HCT116 (cell line): ENCODE data around the gene ALK. TPM values are rescaled to one million over a fixed set of nuclear protein-coding genes. Genes with fewer than 3 reads are reported as not detected.

Experiments
- ATAC-seq: fragments of 200-7000 bp; cut with Tn5 transposase; 2 replicates; pipeline ENCODE4 v1.9.1; 2020; ENCODE audit warnings: mild to moderate bottlenecking, moderate library complexity
- BruUV-seq: library from RNA; stranded (reverse); fragments of 400-500 nt; replicated peaks from 2 replicates; lab custom pipeline; 2021; lab: Mats Ljungman, UMichigan
- CTCF ChIA-PET: fragments of 300-600 bp; sonication (Branson Sonifier 250); formaldehyde crosslinking; loops from one replicate; lab custom pipeline; 2021; ENCODE audit warnings: antibody characterized with exemption; lab: Charles Lee
- POLR2A ChIA-PET: fragments of 300-600, 350-600 bp; sonication (Branson Sonifier 250); formaldehyde crosslinking; loops from one replicate; lab custom pipeline; 2021; ENCODE audit warnings: antibody characterized with exemption; lab: Charles Lee
- RAD21 ChIA-PET, 2 experiments: fragments of 300-600 bp; sonication (Branson Sonifier 250); formaldehyde crosslinking; loops; one replicate each; lab custom pipeline; 2023; ENCODE audit warnings: low total read pairs in 2 of 2; ENCODE audit not compliant: uncharacterized antibody in 2 of 2, unreplicated experiment in 2 of 2, low non-redundant PET in 1 of 2; lab: Charles Lee
- DNase-seq: peaks from one replicate; pipeline ENCODE4 v3.0.0-alpha.2; 2010; ENCODE audit warnings: low read depth, low spot score
- H2AFZ ChIP-seq: fragments of 200-600 bp; shearing (Covaris generic), sonication (generic); 2 replicates; pipeline ENCODE4 v1.6.1; 2017; ENCODE audit warnings: low read depth, mixed run types, mixed read lengths, antibody characterized with exemption, low read length; ENCODE audit not compliant: poor library complexity, severe bottlenecking
- H3K27ac ChIP-seq: 2 replicates; pipeline ENCODE4 v1.5.1; 2012; ENCODE audit warnings: low read depth, low read length
- H3K27me3 ChIP-seq: fragments of 200-600 bp; sonication (generic); 2 replicates; pipeline ENCODE4 v1.6.1; 2016; ENCODE audit warnings: mixed run types, low read length, mixed read lengths; ENCODE audit not compliant: insufficient read depth
- H3K36me3 ChIP-seq, 2 experiments: fragments of 200-500 bp in 1 of 2; fragments of 200-600 bp in 1 of 2; sonication (Bioruptor generic) in 1 of 2; sonication (generic) in 1 of 2; 2 replicates each; pipeline versions ENCODE4 v1.5.1 to v1.6.1; 2014 to 2016; ENCODE audit warnings: low read length in 2 of 2, inconsistent platforms in 1 of 2, mixed read lengths in 1 of 2, mixed run types in 1 of 2; ENCODE audit not compliant: insufficient read depth in 2 of 2, control insufficient read depth in 1 of 2
- H3K4me1 ChIP-seq, 2 experiments: fragments of 200-600 bp in 1 of 2; sonication (generic) in 1 of 2; 2 replicates each; pipeline versions ENCODE4 v1.5.1 to v1.6.1; 2012 to 2017; ENCODE audit warnings: low read length in 2 of 2, inconsistent platforms in 1 of 2, mild to moderate bottlenecking in 1 of 2, mixed read lengths in 1 of 2, mixed run types in 1 of 2, moderate library complexity in 1 of 2; ENCODE audit not compliant: insufficient read depth in 2 of 2, control insufficient read depth in 1 of 2
- H3K4me2 ChIP-seq: fragments of 200-600 bp; sonication (generic); 2 replicates; pipeline ENCODE4 v1.6.1; 2017; ENCODE audit warnings: mixed run types, low read length, mixed read lengths
- H3K4me3 ChIP-seq, 2 experiments: fragments of 200-600 bp in 1 of 2; sonication (generic) in 1 of 2; replicated peaks in 1 of 2; 2 replicates each; pipeline ENCODE4 v1.5.1; 2011 to 2016; ENCODE audit warnings: low read length in 2 of 2, control low read depth in 1 of 2, low read depth in 1 of 2, mild to moderate bottlenecking in 1 of 2, mixed read lengths in 1 of 2, mixed run types in 1 of 2
- H3K79me2 ChIP-seq: fragments of 200-600 bp; sonication (generic); 2 replicates; pipeline ENCODE4 v1.6.1; 2017; ENCODE audit warnings: mild to moderate bottlenecking, mixed run types, low read length, moderate library complexity, mixed read lengths; ENCODE audit not compliant: insufficient read depth
- H3K9ac ChIP-seq: fragments of 200-600 bp; sonication (generic); 2 replicates; pipeline ENCODE4 v1.6.1; 2016; ENCODE audit warnings: low read length, mixed read lengths
- H3K9me2 ChIP-seq: fragments of 200-600 bp; sonication (generic), shearing (Covaris generic); 2 replicates; pipeline ENCODE4 v1.6.1; 2017; ENCODE audit warnings: mixed run types, mild to moderate bottlenecking, moderate library complexity; ENCODE audit not compliant: insufficient read depth
- H3K9me3 ChIP-seq, 2 experiments: fragments of 200-500 bp in 1 of 2; fragments of 200-600 bp in 1 of 2; sonication (Bioruptor generic) in 1 of 2; sonication (generic) in 1 of 2; 2 replicates each; pipeline ENCODE4 v1.6.1; 2014 to 2017; ENCODE audit warnings: low read length in 2 of 2, mixed read lengths in 2 of 2, inconsistent platforms in 1 of 2, low read depth in 1 of 2, mild to moderate bottlenecking in 1 of 2, mixed run types in 1 of 2, moderate library complexity in 1 of 2; ENCODE audit not compliant: control insufficient read depth in 1 of 2, insufficient read depth in 1 of 2
- H4K20me1 ChIP-seq: fragments of 200-600 bp; sonication (generic), shearing (Covaris generic); 2 replicates; pipeline ENCODE4 v1.6.1; 2017; ENCODE audit warnings: mixed run types, mild to moderate bottlenecking, moderate library complexity; ENCODE audit not compliant: insufficient read depth
- CBX3 ChIP-seq: IDR thresholded peaks from 2 replicates; pipeline ENCODE4 v1.6.1; 2012; ENCODE audit warnings: low read depth
- CEBPB ChIP-seq: IDR thresholded peaks from 2 replicates; pipeline ENCODE4 v1.6.1; 2012; ENCODE audit warnings: low read depth
- EGR1 ChIP-seq: IDR thresholded peaks from 2 replicates; pipeline ENCODE4 v1.6.1; 2012; ENCODE audit warnings: low read depth
- EZH2 ChIP-seq: fragments of 200-600 bp; sonication (generic); IDR thresholded peaks from 2 replicates; pipeline ENCODE4 v1.6.1; 2017; ENCODE audit warnings: antibody characterized with exemption, mixed run types
- EZH2phosphoT487 ChIP-seq: fragments of 200-600 bp; IDR thresholded peaks from 2 replicates; pipeline ENCODE4 v1.6.1; 2018; ENCODE audit warnings: antibody characterized with exemption, borderline replicate concordance
- JUND ChIP-seq: IDR thresholded peaks from 2 replicates; pipeline ENCODE4 v1.6.1; 2012
- POLR2AphosphoS5 ChIP-seq: IDR thresholded peaks from 2 replicates; pipeline ENCODE4 v1.6.1; 2011; ENCODE audit warnings: mild to moderate bottlenecking, low read depth, low read length, moderate library complexity
- SP1 ChIP-seq: IDR thresholded peaks from 2 replicates; pipeline ENCODE4 v1.6.1; 2012; ENCODE audit warnings: low read depth
- SRF ChIP-seq: IDR thresholded peaks from 2 replicates; pipeline ENCODE4 v1.6.1; 2012; ENCODE audit warnings: low read depth
- ZFX ChIP-seq: fragments of 450-650 bp; IDR thresholded peaks from 2 replicates; pipeline ENCODE4 v1.6.1; 2017
- ZNF274 ChIP-seq: fragments of 200-500 bp; sonication (Bioruptor generic); IDR thresholded peaks from 2 replicates; pipeline ENCODE4 v1.6.1; 2014; ENCODE audit warnings: mild to moderate bottlenecking, low read depth, low read length, inconsistent platforms
- intact Hi-C: fragments of 100-400 bp; cut with micrococcal nuclease; formaldehyde crosslinking; loops from 2 replicates; pipeline ENCODE4 v1.10.0; 2022
- total RNA-seq: library from RNA; stranded (reverse); gene quantifications from one replicate; pipeline ENCODE4 v1.2.1, GENCODE V29; 2021; ENCODE audit not compliant: unreplicated experiment
- TF ChIP-seq, protein P1 (sequence below): IDR thresholded peaks from 2 replicates; pipeline ENCODE4 v1.6.1; 2011; ENCODE audit warnings: mild to moderate bottlenecking, low read length, moderate library complexity; ENCODE audit not compliant: insufficient replicate concordance; ENCODE audit errors: extremely low read depth

Gene ALK
- total RNA-seq, 1 experiment from 2014 or later = not detected

DNA sequence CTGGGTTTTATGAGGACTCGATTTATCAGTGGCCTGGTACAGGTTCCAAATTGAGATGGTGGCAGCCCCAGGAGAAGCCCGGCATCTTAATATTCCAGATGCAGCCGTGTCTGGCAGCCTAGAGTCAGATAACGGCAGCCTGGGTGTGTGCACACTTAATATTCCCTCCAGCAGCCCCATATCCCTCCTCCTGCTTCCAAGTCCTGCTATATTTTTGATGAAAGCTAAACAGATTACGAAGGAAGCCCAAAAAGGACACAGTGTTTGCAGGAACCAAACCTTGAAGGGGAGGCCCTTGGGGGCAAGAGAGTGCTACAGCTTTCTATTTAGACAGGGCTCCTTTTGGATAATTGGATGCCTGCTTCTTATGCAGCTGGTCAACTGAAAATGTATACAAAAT lies 25.1 kb upstream of the ALK start:
- Histone ChIP-seq H3K4me2 (no peak overlapping the region), H3K9ac (no peak overlapping the region), H3K27me3 (peaks cover 27% of the 10 kb centered on the region; the same call in 1 of the 2 replicates), H3K4me1 (no peaks in the 10 kb centered on the region), H3K9me3 (no peaks in the 10 kb centered on the region), H3K36me3 (no peaks in the 10 kb centered on the region), H3K9me2 (no peaks in the 10 kb centered on the region), H3K27ac (no peak overlapping the region), H3K4me3 (no peak overlapping the region), H3K79me2 (no peaks in the 10 kb centered on the region), H4K20me1 (no peaks in the 10 kb centered on the region), H2AFZ (no peak overlapping the region)
- BruUV-seq = no TSS peak
- RAD21 ChIA-PET = no interaction called here
- ATAC-seq = no peak
- intact Hi-C loops = no loop called here
- CTCF ChIA-PET = no interaction called here
- no peak for DNase-seq
- no peak for TF ChIP-seq SP1
- TF ChIP-seq, protein P1, sequence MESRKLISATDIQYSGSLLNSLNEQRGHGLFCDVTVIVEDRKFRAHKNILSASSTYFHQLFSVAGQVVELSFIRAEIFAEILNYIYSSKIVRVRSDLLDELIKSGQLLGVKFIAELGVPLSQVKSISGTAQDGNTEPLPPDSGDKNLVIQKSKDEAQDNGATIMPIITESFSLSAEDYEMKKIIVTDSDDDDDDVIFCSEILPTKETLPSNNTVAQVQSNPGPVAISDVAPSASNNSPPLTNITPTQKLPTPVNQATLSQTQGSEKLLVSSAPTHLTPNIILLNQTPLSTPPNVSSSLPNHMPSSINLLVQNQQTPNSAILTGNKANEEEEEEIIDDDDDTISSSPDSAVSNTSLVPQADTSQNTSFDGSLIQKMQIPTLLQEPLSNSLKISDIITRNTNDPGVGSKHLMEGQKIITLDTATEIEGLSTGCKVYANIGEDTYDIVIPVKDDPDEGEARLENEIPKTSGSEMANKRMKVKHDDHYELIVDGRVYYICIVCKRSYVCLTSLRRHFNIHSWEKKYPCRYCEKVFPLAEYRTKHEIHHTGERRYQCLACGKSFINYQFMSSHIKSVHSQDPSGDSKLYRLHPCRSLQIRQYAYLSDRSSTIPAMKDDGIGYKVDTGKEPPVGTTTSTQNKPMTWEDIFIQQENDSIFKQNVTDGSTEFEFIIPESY = no peak
- no peak for TF ChIP-seq ZFX
- TF ChIP-seq EGR1 = no peak
- no peak for TF ChIP-seq SRF
- TF ChIP-seq JUND = no peak
- no peak for TF ChIP-seq EZH2
- no peak for TF ChIP-seq ZNF274
- POLR2A ChIA-PET = no interaction called here

GRCh38 chr2:29942711-29943110 lies 21.3 kb upstream of the ALK start:
- H3K79me2 ChIP-seq = no peaks in the 10 kb centered on the region
- H3K27ac ChIP-seq = no peak overlapping the region
- H3K27me3 ChIP-seq = peaks cover 8% of the 10 kb centered on the region
- ChIA-PET POLR2A (no interaction called here), CTCF (no interaction called here), RAD21 (no interaction called here)
- H3K4me3 ChIP-seq = no peak overlapping the region
- TF ChIP-seq EZH2phosphoT487 (no peak), CBX3 (no peak), ZFX (no peak), JUND (no peak), CEBPB (no peak), EGR1 (no peak), EZH2 (no peak), POLR2AphosphoS5 (no peak)
- TF ChIP-seq, protein P1 = no peak
- DNase-seq (no peak), ATAC-seq (no peak)
- H3K9ac ChIP-seq = no peak overlapping the region
- H3K36me3 ChIP-seq = no peaks in the 10 kb centered on the region
- BruUV-seq = no TSS peak
- no peaks in the 10 kb centered on the region for H3K9me2 ChIP-seq
- H3K4me1 ChIP-seq = no peaks in the 10 kb centered on the region
- no peak overlapping the region for H2AFZ ChIP-seq
- no peaks in the 10 kb centered on the region for H3K9me3 ChIP-seq
- H4K20me1 ChIP-seq = no peaks in the 10 kb centered on the region
- intact Hi-C loops = no loop called here
- H3K4me2 ChIP-seq = no peak overlapping the region
